WTC11 (cell line): ENCODE measurements around the gene PHTF2.

Source experiments
- KAT7 ChIP-seq: sonication (generic); formaldehyde crosslinking; IDR thresholded peaks from 2 replicates; pipeline ENCODE4 v1.8.1; 2023; ENCODE audit warnings: missing genetic modification reagents, mild to moderate bottlenecking, borderline replicate concordance
- TF ChIP-seq, protein P1 (sequence below): fragments of 200-600 bp; IDR thresholded peaks from 2 replicates; pipeline ENCODE4 v1.8.0; 2022; ENCODE audit warnings: antibody characterized with exemption

DNA sequence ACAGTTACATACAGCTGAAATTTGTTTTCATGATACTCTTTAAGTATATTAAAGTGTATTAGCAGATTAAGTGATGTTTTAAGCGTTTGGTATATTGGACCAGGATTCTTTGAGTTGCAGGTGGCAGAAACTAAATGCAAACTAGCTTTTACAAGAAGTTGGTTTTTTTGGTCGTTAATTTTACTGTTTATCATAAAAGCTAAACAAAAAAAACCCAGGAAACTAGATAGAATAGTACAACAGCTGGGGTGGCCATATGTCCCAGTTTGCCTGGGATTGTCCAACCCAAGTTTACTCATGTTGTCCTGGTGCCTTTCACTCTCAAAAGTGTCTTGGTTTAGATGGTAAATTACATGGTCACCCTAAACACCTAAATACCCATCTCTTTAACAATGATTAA lies 108.7 kb downstream of the PHTF2 start:
- TF ChIP-seq KAT7 (CRISPR knock-in tag), result no peak
- TF ChIP-seq, protein P1, sequence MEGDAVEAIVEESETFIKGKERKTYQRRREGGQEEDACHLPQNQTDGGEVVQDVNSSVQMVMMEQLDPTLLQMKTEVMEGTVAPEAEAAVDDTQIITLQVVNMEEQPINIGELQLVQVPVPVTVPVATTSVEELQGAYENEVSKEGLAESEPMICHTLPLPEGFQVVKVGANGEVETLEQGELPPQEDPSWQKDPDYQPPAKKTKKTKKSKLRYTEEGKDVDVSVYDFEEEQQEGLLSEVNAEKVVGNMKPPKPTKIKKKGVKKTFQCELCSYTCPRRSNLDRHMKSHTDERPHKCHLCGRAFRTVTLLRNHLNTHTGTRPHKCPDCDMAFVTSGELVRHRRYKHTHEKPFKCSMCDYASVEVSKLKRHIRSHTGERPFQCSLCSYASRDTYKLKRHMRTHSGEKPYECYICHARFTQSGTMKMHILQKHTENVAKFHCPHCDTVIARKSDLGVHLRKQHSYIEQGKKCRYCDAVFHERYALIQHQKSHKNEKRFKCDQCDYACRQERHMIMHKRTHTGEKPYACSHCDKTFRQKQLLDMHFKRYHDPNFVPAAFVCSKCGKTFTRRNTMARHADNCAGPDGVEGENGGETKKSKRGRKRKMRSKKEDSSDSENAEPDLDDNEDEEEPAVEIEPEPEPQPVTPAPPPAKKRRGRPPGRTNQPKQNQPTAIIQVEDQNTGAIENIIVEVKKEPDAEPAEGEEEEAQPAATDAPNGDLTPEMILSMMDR, result no peak
